CD4-positive, alpha-beta T cell treated with Interleukin-4 for 1 hour (primary cell): Measurements from ENCODE around the gene CRIP1.

Source experiments
- DNase-seq, 2 donors: peaks; one replicate each; pipeline ENCODE4 v3.0.0-alpha.2; 2020 to 2022

The CRIP1 gene

GRCh38 chr14:105482486-105483110, 4.1 kb upstream of the CRIP1 start:
- no peak for DNase-seq

- peak in 1 of 2 donors; percentile 14 for DNase-seq
These were observed 3.2 kb upstream of the CRIP1 start for GRCh38 chr14:105483300-105484068.

- DNase-seq = peak; percentile 83 to 84
These were observed 2.4 kb upstream of the CRIP1 start for GRCh38 chr14:105484069-105484996.

GRCh38 chr14:105484997-105485393, 1.7 kb upstream of the CRIP1 start:
- DNase-seq = no peak

- DNase-seq = peak; percentile 80 to 83
These were observed 935 bp upstream of the CRIP1 start for GRCh38 chr14:105485739-105486162.

- DNase-seq = peak; percentile 85 to 86
These were observed 325 bp downstream of the CRIP1 start for GRCh38 chr14:105486974-105487448.

- DNase-seq = peak; percentile 82
These were observed 831 bp downstream of the CRIP1 start for GRCh38 chr14:105487449-105487985.

- peak; percentile 48 to 58 for DNase-seq
These were observed 1.5 kb downstream of the CRIP1 start for GRCh38 chr14:105487986-105488777.

- peak in 1 of 2 donors; percentile 43 for DNase-seq
These were observed 2.3 kb downstream of the CRIP1 start for GRCh38 chr14:105488781-105489541.

- DNase-seq = peak; percentile 91 to 92
These were observed 3.0 kb downstream of the CRIP1 start for GRCh38 chr14:105489542-105490266.

GRCh38 chr14:105490267-105490571, 3.5 kb downstream of the CRIP1 start:
- DNase-seq = no peak

GRCh38 chr14:105490572-105491365, 4.1 kb downstream of the CRIP1 start, which contains the start of gene TEDC1:
Gene TEDC1 (plus strand): TSS chr14:105491246. CDS start chr14:105491376, 130 bp downstream.
- peak; percentile 100 for DNase-seq

GRCh38 chr14:105491366-105491973, 4.8 kb downstream of the CRIP1 start:
- peak; percentile 89 to 92 for DNase-seq

- no peak for DNase-seq
These were observed 5.6 kb downstream of the CRIP1 start for GRCh38 chr14:105492031-105492970.

- DNase-seq = peak in 1 of 2 donors; percentile 30
These were observed 6.5 kb downstream of the CRIP1 start for GRCh38 chr14:105492971-105493871.

- peak; percentile 11 to 32 for DNase-seq
These were observed 7.4 kb downstream of the CRIP1 start for GRCh38 chr14:105493921-105494605.
